Astrocyte (in vitro differentiated cells and primary cell): ENCODE results near the gene UBE2E2. TPM values are rescaled to one million over a fixed set of nuclear protein-coding genes. Genes with fewer than 3 reads are reported as not detected.

Experiments
- DNase-seq: peaks from one replicate; pipeline ENCODE4 v3.0.0-alpha.2; 2010; ENCODE audit warnings: low read depth
- FAIRE-seq: peaks from 2 replicates; lab custom pipeline; 2011; peaks lifted over from hg19 to GRCh38; lab: Jason Lieb, UNC
- H2AFZ ChIP-seq: 2 replicates; pipeline ENCODE4 v1.6.0; 2012; ENCODE audit warnings: low read depth, low read length, inconsistent platforms
- H3K27ac ChIP-seq: 2 replicates; pipeline ENCODE4 v1.5.1; 2011; ENCODE audit warnings: low read depth, low read length, inconsistent platforms
- H3K27me3 ChIP-seq: 2 replicates; pipeline ENCODE4 v1.6.0; 2011; ENCODE audit warnings: low read length, inconsistent platforms; ENCODE audit not compliant: insufficient read depth
- H3K36me3 ChIP-seq: 2 replicates; pipeline ENCODE4 v1.5.1; 2011; ENCODE audit warnings: low read length, inconsistent platforms; ENCODE audit not compliant: insufficient read depth
- H3K4me1 ChIP-seq: 2 replicates; pipeline ENCODE4 v1.5.1; 2011; ENCODE audit warnings: low read length, inconsistent platforms; ENCODE audit not compliant: insufficient read depth
- H3K4me2 ChIP-seq: 2 replicates; pipeline ENCODE4 v1.6.0; 2012; ENCODE audit warnings: low read length, inconsistent platforms
- H3K4me3 ChIP-seq: 2 replicates; pipeline ENCODE4 v1.5.1; 2011; ENCODE audit warnings: low read depth, mild to moderate bottlenecking, low read length, inconsistent platforms; ENCODE audit not compliant: insufficient read depth
- H3K79me2 ChIP-seq: 2 replicates; pipeline ENCODE4 v1.6.0; 2012; ENCODE audit warnings: mild to moderate bottlenecking, low read length, inconsistent platforms; ENCODE audit not compliant: insufficient read depth
- H3K9ac ChIP-seq: 2 replicates; pipeline ENCODE4 v1.6.0; 2012; ENCODE audit warnings: mild to moderate bottlenecking, low read length, inconsistent platforms
- H3K9me3 ChIP-seq: 2 replicates; pipeline ENCODE4 v1.5.1; 2012; ENCODE audit warnings: low read depth, mild to moderate bottlenecking, low read length, inconsistent platforms; ENCODE audit not compliant: insufficient read depth
- H4K20me1 ChIP-seq: 2 replicates; pipeline ENCODE4 v1.6.0; 2012; ENCODE audit warnings: low read length, inconsistent platforms; ENCODE audit not compliant: insufficient read depth
- H3K27ac Mint-ChIP-seq: one replicate; pipeline ENCODE4 v1.8.0; 2021; ENCODE audit warnings: mild to moderate bottlenecking, mixed read lengths; ENCODE audit not compliant: unreplicated experiment
- H3K27me3 Mint-ChIP-seq: one replicate; pipeline ENCODE4 v1.8.0; 2021; ENCODE audit warnings: low read depth, mixed read lengths; ENCODE audit not compliant: unreplicated experiment
- H3K36me3 Mint-ChIP-seq: one replicate; pipeline ENCODE4 v1.8.0; 2021; ENCODE audit warnings: low read depth, mixed read lengths; ENCODE audit not compliant: unreplicated experiment
- H3K4me1 Mint-ChIP-seq: one replicate; pipeline ENCODE4 v1.8.0; 2021; ENCODE audit warnings: low read depth, mixed read lengths; ENCODE audit not compliant: unreplicated experiment
- H3K4me3 Mint-ChIP-seq: one replicate; pipeline ENCODE4 v1.8.0; 2021; ENCODE audit warnings: mild to moderate bottlenecking, moderate library complexity, mixed read lengths; ENCODE audit not compliant: unreplicated experiment
- H3K9me3 Mint-ChIP-seq: one replicate; pipeline ENCODE4 v1.8.0; 2021; ENCODE audit warnings: mild to moderate bottlenecking, mixed read lengths; ENCODE audit not compliant: unreplicated experiment
- EZH2 ChIP-seq: IDR thresholded peaks from 2 replicates; pipeline ENCODE4 v1.6.1; 2012; ENCODE audit warnings: mild to moderate bottlenecking, low read length, inconsistent platforms; ENCODE audit not compliant: insufficient read depth
- total RNA-seq: library from RNA; stranded (reverse); gene quantifications from 2 replicates; pipeline ENCODE4 v1.2.1, GENCODE V29; 2021
- TF ChIP-seq, protein P1 (sequence below): IDR thresholded peaks from 2 replicates; pipeline ENCODE4 v1.5.1; 2011; ENCODE audit warnings: low read depth, mild to moderate bottlenecking, inconsistent platforms, low read length, moderate library complexity; ENCODE audit not compliant: insufficient read depth

UBE2E2 gene
- total RNA-seq, 1 donor from 2014 or later, result 89.8 TPM

DNA sequence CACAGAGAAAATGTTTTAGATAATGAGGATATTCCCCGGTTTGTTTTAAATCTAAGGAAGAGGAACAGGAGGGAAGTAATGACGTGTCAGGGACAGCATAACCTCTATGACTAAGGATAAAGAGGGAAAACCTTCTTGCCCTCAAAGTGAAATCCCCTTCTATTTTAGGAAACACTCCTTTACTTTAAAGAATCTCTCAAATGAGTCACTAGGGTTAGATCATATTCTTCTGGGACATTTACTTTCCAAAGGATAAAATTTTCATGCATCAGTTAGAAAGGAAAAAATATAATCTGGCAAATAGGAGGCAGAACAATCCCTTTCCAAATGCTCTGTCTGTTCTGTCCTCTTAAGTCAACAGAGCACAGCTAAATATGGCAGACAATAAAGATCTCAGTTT, 43.2 kb upstream of the UBE2E2 start:
- TF ChIP-seq, protein P1, sequence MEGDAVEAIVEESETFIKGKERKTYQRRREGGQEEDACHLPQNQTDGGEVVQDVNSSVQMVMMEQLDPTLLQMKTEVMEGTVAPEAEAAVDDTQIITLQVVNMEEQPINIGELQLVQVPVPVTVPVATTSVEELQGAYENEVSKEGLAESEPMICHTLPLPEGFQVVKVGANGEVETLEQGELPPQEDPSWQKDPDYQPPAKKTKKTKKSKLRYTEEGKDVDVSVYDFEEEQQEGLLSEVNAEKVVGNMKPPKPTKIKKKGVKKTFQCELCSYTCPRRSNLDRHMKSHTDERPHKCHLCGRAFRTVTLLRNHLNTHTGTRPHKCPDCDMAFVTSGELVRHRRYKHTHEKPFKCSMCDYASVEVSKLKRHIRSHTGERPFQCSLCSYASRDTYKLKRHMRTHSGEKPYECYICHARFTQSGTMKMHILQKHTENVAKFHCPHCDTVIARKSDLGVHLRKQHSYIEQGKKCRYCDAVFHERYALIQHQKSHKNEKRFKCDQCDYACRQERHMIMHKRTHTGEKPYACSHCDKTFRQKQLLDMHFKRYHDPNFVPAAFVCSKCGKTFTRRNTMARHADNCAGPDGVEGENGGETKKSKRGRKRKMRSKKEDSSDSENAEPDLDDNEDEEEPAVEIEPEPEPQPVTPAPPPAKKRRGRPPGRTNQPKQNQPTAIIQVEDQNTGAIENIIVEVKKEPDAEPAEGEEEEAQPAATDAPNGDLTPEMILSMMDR, result no peak
- TF ChIP-seq EZH2, result no peak
- no peaks in the 10 kb centered on the region for H3K27me3 Mint-ChIP-seq
- peak; percentile 89 for DNase-seq
- Histone ChIP-seq H3K4me2 (peak overlapping the region; percentile 53), H3K27me3 (no peaks in the 10 kb centered on the region), H3K4me3 (no peak overlapping the region), H3K27ac (peak overlapping the region; percentile 82), H4K20me1 (no peaks in the 10 kb centered on the region), H3K9me3 (no peaks in the 10 kb centered on the region), H2AFZ (no peak overlapping the region), H3K4me1 (peaks cover 10% of the 10 kb centered on the region), H3K36me3 (no peaks in the 10 kb centered on the region), H3K79me2 (no peaks in the 10 kb centered on the region), H3K9ac (peak overlapping the region; percentile 58)
- H3K36me3 Mint-ChIP-seq, result no peaks in the 10 kb centered on the region
- H3K4me3 Mint-ChIP-seq, result no peak overlapping the region
- FAIRE-seq, result peak; percentile 37
- peaks cover 27% of the 10 kb centered on the region for H3K4me1 Mint-ChIP-seq
- H3K9me3 Mint-ChIP-seq, result no peaks in the 10 kb centered on the region
- H3K27ac Mint-ChIP-seq, result peak overlapping the region; percentile 68

DNA sequence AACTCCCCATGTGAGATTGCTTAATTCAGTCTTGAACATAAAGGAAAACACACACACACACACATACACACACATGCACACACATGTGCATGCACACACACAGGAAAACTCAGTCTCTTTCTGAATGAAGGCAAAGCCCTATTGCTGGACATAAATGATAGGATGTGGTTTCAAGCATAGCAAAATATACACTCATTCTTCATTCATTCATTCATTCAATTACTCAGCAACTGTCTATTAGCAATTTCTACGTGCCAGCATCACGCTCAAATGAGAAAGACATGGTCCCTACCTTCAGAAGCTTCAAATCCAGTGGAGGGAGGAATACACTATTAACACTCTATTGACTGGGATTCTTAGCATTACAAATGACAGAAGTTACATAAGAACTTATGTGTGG, 41.8 kb upstream of the UBE2E2 start:
- Histone ChIP-seq H3K4me2 (peak overlapping the region; percentile 2), H3K27ac (no peak overlapping the region), H3K27me3 (no peaks in the 10 kb centered on the region), H4K20me1 (no peaks in the 10 kb centered on the region), H3K4me3 (no peak overlapping the region), H3K79me2 (no peaks in the 10 kb centered on the region), H3K9me3 (no peaks in the 10 kb centered on the region), H2AFZ (no peak overlapping the region), H3K4me1 (peaks cover 10% of the 10 kb centered on the region), H3K36me3 (no peaks in the 10 kb centered on the region), H3K9ac (no peak overlapping the region)
- TF ChIP-seq EZH2, result no peak
- TF ChIP-seq, protein P1, result no peak
- Mint-ChIP-seq H3K27ac (no peak overlapping the region), H3K36me3 (no peaks in the 10 kb centered on the region), H3K4me1 (peaks cover 27% of the 10 kb centered on the region), H3K27me3 (no peaks in the 10 kb centered on the region), H3K4me3 (no peak overlapping the region), H3K9me3 (no peaks in the 10 kb centered on the region)
- DNase-seq (peak; percentile 7), FAIRE-seq (no peak)

- H3K27me3 ChIP-seq, result no peaks in the 10 kb centered on the region
- FAIRE-seq (no peak), DNase-seq (peak; percentile 8)
- H3K4me2 ChIP-seq, result no peak overlapping the region
- no peaks in the 10 kb centered on the region for H3K36me3 Mint-ChIP-seq
- TF ChIP-seq EZH2, result no peak
- TF ChIP-seq, protein P1, result no peak
- H3K4me1 ChIP-seq, result peaks cover 10% of the 10 kb centered on the region
- no peaks in the 10 kb centered on the region for H3K36me3 ChIP-seq
- H3K9me3 Mint-ChIP-seq, result no peaks in the 10 kb centered on the region
- H3K79me2 ChIP-seq, result no peaks in the 10 kb centered on the region
- H3K4me3 ChIP-seq, result no peak overlapping the region
- H3K27ac Mint-ChIP-seq, result peak overlapping the region; percentile 50
- H3K4me3 Mint-ChIP-seq, result no peak overlapping the region
- no peaks in the 10 kb centered on the region for H3K9me3 ChIP-seq
- H2AFZ ChIP-seq, result no peak overlapping the region
- H3K27me3 Mint-ChIP-seq, result no peaks in the 10 kb centered on the region
- peak overlapping the region; percentile 17 for H3K27ac ChIP-seq
- H3K9ac ChIP-seq, result no peak overlapping the region
- no peaks in the 10 kb centered on the region for H4K20me1 ChIP-seq
- peaks cover 27% of the 10 kb centered on the region for H3K4me1 Mint-ChIP-seq
Observed at GRCh38 chr3:23161896-23162570, 41.1 kb upstream of the UBE2E2 start.
